Right lobe of liver (tissue), 6 donors: ENCODE data around the gene ADNP2. TPM values are rescaled to one million over a fixed set of nuclear protein-coding genes. Genes with fewer than 3 reads are reported as not detected.

ENCODE experiments used
- ATAC-seq, 4 donors: fragments of 200-7000 bp; cut with Tn5 transposase; one replicate each; pipeline ENCODE4 v1.9.1; 2020; ENCODE audit warnings: mild to moderate bottlenecking in 4 of 4, moderate library complexity in 4 of 4
- DNase-seq, 3 donors: peaks; one replicate each; pipeline ENCODE4 v3.0.0-alpha.2; 2020
- H3K27ac ChIP-seq, 3 donors: fragments of 200-600 bp; one replicate each; pipeline ENCODE4 v1.8.0; 2022
- H3K27me3 ChIP-seq, 2 donors: fragments of 200-600 bp; one replicate each; pipeline ENCODE4 v1.8.0; 2022
- H3K36me3 ChIP-seq, 4 donors: fragments of 200-600 bp; sonication (generic) in 1 of 4; one replicate each; pipeline versions ENCODE4 v1.5.1 to v1.8.0; 2017 to 2022; ENCODE audit warnings: control low read depth in 1 of 4
- H3K4me1 ChIP-seq, 4 donors: fragments of 200-600 bp; sonication (generic) in 1 of 4; one replicate each; pipeline versions ENCODE4 v1.5.1 to v1.8.0; 2017 to 2022; ENCODE audit warnings: control low read depth in 1 of 4
- H3K4me3 ChIP-seq, 3 donors: fragments of 200-600 bp; one replicate each; pipeline ENCODE4 v1.8.0; 2022
- H3K9me3 ChIP-seq, 4 donors: fragments of 200-600 bp; sonication (generic) in 1 of 4; one replicate each; pipeline versions ENCODE4 v1.5.1 to v1.8.0; 2017 to 2022; ENCODE audit warnings: control low read depth in 1 of 4
- POLR2A ChIP-seq: fragments of 450-650 bp; IDR thresholded peaks from one replicate; pipeline ENCODE4 v1.6.1; 2017; ENCODE audit warnings: antibody characterized with exemption, mild to moderate bottlenecking
- WGBS: methylation state at CpG from one replicate; pipeline ENCODE4 v1.1.6; 2018; ENCODE audit warnings: low coverage, low lambda C conversion rate; ENCODE audit not compliant: insufficient coverage; ENCODE audit errors: missing lambda C conversion rate; 5-methylcytosine and 5-hydroxymethylcytosine counted together
- intact Hi-C, 2 donors: fragments of 100-400 bp; cut with DNase I; formaldehyde crosslinking; loops; one replicate each; pipeline versions ENCODE4 v1.11.2 to v1.14.1; 2022
- total RNA-seq, 6 experiments: library from RNA; depleted of rRNA in 2 of 6; stranded (reverse); fragments of >200 nt in 2 of 6; fragmentation: NEBNext Ultra II Directional in 3 of 6; extraction: Animal tissue kit (Norgen Biotek cat#: 25700) in 3 of 6; gene quantifications; one replicate each; pipeline versions ENCODE4 v1.1.0 to v1.2.4, GENCODE V29; 2016 to 2023
- TF ChIP-seq, protein P1 (sequence below), 4 donors: fragments of 200-600 bp in 3 of 4; fragments of 450-650 bp in 1 of 4; IDR thresholded peaks; one replicate each; pipeline versions ENCODE4 v1.5.1 to v1.8.0; 2016 to 2022; ENCODE audit warnings: antibody characterized with exemption in 4 of 4, mild to moderate bottlenecking in 2 of 4
- donor health status: DM: no; HTN: yes; CAD: no.
- donor health status: DM: no; HTN: no; CAD: no.
- donor health status: DM: no; HTN: no; CAD: no.
- donor health status: DM: no; HTN: yes; CAD: no.
- donor health status: DM: no; HTN: yes; CAD: no.

Gene ADNP2
- total RNA-seq, 6 experiments from 2014 or later, result 4.4 to 9.9 (median 7.7) TPM

DNA sequence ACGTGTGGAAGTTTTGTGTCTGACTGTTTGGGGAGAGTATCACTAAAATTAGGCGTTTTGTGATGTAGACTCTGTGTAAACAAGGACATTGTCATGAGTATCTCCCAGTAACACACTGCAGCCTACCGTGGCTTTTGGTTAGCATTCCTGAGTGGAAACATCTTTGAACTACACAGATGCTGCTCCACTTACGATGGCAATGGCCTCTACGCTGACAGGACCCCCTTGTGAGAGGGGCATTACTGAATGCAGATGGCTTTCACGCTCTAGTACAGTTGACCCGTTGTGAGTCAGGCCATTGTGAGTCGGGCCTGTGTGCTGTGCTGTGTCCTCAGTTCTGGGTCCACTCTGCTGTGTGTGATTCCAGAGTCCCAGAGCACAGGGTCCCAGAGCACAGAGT, 34.4 kb upstream of the ADNP2 start:
- Histone ChIP-seq H3K4me1 (no peaks in the 10 kb centered on the region), H3K27me3 (no peaks in the 10 kb centered on the region), H3K27ac (no peak overlapping the region), H3K4me3 (no peak overlapping the region), H3K9me3 (no peaks in the 10 kb centered on the region), H3K36me3 (no peaks in the 10 kb centered on the region)
- intact Hi-C loops, result no loop called here
- DNase-seq (no peak), ATAC-seq (no peak)
- WGBS, result 89% methylated on average over 5 of the region's 8 CpGs
- TF ChIP-seq POLR2A, result no peak
- TF ChIP-seq, protein P1, sequence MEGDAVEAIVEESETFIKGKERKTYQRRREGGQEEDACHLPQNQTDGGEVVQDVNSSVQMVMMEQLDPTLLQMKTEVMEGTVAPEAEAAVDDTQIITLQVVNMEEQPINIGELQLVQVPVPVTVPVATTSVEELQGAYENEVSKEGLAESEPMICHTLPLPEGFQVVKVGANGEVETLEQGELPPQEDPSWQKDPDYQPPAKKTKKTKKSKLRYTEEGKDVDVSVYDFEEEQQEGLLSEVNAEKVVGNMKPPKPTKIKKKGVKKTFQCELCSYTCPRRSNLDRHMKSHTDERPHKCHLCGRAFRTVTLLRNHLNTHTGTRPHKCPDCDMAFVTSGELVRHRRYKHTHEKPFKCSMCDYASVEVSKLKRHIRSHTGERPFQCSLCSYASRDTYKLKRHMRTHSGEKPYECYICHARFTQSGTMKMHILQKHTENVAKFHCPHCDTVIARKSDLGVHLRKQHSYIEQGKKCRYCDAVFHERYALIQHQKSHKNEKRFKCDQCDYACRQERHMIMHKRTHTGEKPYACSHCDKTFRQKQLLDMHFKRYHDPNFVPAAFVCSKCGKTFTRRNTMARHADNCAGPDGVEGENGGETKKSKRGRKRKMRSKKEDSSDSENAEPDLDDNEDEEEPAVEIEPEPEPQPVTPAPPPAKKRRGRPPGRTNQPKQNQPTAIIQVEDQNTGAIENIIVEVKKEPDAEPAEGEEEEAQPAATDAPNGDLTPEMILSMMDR (IDR thresholded peaks at IDR 0.05), result no peak

DNA sequence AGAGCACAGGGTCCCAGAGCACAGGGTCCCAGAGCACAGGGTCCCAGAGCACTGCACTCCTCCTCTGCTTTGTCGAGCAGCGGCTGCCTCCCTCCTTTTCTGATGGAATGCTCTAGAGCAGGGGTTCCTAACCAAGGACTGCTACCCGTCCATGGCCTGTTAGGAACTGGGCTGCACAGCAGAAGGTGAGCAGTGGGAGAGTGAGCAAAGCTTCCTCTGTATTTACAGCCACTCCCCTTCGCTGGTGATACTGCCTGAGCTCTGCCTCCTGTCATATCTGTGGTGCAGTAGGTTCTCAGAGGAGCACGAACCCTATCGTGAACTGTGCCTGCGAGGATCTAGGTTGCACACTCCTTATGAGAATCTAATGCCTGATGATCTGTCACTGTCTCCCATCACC, 33.1 kb upstream of the ADNP2 start:
- no peak overlapping the region for H3K27ac ChIP-seq
- no peaks in the 10 kb centered on the region for H3K4me1 ChIP-seq
- DNase-seq (no peak), ATAC-seq (no peak)
- no peaks in the 10 kb centered on the region for H3K9me3 ChIP-seq
- intact Hi-C loops, result no loop called here
- no peak for TF ChIP-seq POLR2A
- TF ChIP-seq, protein P1 (IDR thresholded peaks at IDR 0.05), result no peak
- H3K27me3 ChIP-seq, result no peaks in the 10 kb centered on the region
- H3K4me3 ChIP-seq, result no peak overlapping the region
- no CpG with 5 or more reads among the region's 7 CpGs for WGBS
- no peaks in the 10 kb centered on the region for H3K36me3 ChIP-seq

DNA sequence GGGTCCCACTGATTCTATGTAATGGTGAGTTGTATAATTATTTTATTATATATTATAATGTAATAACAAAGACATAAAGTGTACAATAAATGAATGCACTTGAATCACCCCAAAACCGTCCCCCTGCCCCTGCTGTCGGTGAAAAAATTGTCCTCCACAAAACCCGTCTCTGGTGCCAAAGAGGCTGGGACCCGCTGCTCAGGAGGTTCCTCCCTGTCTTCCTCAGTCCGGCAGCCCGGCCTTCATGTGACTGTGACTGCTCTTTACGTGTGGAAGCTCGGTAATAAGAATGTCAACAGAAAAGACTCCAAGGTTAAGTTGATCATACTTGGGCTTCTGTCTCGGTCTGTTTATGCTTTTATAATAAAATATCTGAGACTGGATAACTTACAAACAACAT, 32.7 kb upstream of the ADNP2 start:
- no peaks in the 10 kb centered on the region for H3K36me3 ChIP-seq
- ATAC-seq (no peak), DNase-seq (no peak)
- H3K27me3 ChIP-seq, result no peaks in the 10 kb centered on the region
- intact Hi-C loops, result no loop called here
- no peak overlapping the region for H3K27ac ChIP-seq
- H3K4me3 ChIP-seq, result no peak overlapping the region
- WGBS, result 93% methylated on average over 9 of the region's 9 CpGs
- no peaks in the 10 kb centered on the region for H3K9me3 ChIP-seq
- TF ChIP-seq, protein P1 (IDR thresholded peaks at IDR 0.05), result no peak
- TF ChIP-seq POLR2A, result no peak
- no peaks in the 10 kb centered on the region for H3K4me1 ChIP-seq

DNA sequence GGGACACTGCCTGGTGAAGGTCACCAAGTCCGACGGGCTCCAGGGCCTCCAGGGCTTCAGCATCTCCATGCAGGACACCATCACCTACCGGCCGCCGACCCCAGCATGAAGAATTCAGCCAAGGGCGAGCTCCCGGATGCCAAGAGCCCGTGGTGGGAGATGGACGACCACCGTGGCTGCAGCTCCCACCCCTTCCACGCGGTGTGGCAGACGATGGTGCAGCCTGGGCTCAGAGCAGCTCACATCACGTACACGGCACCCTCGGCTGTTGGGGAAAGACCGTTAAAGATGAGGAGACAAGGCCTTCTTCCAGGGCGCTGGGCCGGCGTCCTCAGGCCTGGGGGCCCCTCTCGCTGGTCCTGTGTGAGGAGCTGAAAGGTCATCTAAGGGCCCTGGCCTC, 31.2 kb upstream of the ADNP2 start:
- no CpG with 5 or more reads among the region's 21 CpGs for WGBS
- H3K36me3 ChIP-seq, result no peaks in the 10 kb centered on the region
- DNase-seq, result no peak
- no peaks in the 10 kb centered on the region for H3K9me3 ChIP-seq
- intact Hi-C loops, result no loop called here
- no peaks in the 10 kb centered on the region for H3K27me3 ChIP-seq
- no peak for ATAC-seq
- no peak overlapping the region for H3K27ac ChIP-seq
- TF ChIP-seq, protein P1 (IDR thresholded peaks at IDR 0.05), result no peak
- TF ChIP-seq POLR2A, result no peak
- H3K4me3 ChIP-seq, result no peak overlapping the region
- H3K4me1 ChIP-seq, result no peaks in the 10 kb centered on the region

DNA sequence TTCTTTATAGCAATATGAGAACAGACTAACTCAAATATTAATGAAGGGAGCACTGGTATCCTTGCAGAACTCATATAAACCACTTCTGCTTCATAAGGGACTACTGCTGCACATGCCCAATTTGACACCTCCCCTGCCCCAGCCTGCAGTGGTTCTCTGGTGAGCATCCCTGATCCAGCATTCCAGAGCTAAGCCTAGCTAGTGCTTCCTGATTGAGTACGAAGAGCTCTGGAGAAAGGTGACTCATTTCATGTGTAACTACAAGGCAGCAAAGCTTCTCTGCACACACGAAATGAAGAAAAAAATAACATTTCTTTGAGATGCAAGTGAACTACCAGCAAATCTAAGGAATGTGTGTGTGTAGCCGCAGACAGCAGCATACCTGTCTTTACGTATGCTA, 22.8 kb upstream of the ADNP2 start:
- intact Hi-C loops, result no loop called here
- ATAC-seq, result no peak
- H3K36me3 ChIP-seq, result no peaks in the 10 kb centered on the region
- WGBS, result 88% methylated on average over 4 of the region's 4 CpGs
- no peak overlapping the region for H3K27ac ChIP-seq
- H3K27me3 ChIP-seq, result no peaks in the 10 kb centered on the region
- H3K9me3 ChIP-seq, result peaks cover 0 to 8% (median 1%) of the 10 kb centered on the region in 4 donors
- no peak overlapping the region for H3K4me3 ChIP-seq
- no peak for TF ChIP-seq POLR2A
- TF ChIP-seq, protein P1 (IDR thresholded peaks at IDR 0.05), result no peak
- H3K4me1 ChIP-seq, result no peaks in the 10 kb centered on the region
- no peak for DNase-seq
